ENCODE results near the gene NPTN.

NPTN gene

DNA sequence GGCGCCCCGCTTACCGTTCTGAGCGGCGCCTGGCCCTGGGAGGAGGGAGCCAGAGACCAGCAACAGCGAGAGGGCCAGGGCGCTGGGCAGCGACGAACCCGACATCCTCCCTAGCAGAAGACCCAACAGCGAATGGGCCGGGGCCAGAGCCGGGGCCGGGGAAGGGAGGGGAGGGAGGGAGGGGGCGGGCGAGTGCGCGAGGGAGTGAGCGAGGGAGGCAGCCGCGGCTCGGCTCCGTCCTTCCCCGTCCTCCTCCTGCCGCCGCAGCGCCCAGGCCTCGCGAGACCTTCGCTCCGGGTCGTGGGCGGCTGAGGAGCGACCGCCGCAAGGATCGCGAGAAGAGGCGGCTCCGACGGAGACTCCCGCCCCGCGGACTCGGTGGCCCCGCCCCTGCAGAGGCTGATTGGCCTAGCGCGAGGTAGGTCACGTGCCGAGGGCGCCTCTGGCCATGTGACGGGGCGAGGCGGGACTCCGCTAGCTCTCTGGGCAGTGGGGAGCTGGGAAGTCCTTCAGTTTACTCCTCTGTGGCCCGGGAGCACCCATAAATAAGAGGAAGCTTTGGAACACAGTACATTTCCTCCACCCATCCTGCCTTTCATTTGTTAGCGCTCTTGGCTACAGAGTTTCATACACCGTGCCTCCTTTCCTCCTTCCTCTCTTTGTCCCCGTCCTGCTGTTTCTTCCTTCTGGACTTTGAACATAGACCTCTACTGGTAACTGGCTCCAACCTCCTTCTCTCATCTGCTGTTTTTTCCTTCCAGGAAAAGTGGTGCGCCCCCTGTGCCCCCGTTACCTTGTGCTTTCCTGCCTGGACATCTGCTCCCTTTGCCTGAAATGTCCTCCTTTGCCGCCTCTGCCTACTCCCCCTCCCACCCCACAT, at the start of gene NPTN:
TSS of gene NPTN (minus strand) at position 279 of the 880 bp plus-strand sequence. CDS start at position 105, 174 bp downstream.
- peak; percentile 100 for DNase-seq

DNA sequence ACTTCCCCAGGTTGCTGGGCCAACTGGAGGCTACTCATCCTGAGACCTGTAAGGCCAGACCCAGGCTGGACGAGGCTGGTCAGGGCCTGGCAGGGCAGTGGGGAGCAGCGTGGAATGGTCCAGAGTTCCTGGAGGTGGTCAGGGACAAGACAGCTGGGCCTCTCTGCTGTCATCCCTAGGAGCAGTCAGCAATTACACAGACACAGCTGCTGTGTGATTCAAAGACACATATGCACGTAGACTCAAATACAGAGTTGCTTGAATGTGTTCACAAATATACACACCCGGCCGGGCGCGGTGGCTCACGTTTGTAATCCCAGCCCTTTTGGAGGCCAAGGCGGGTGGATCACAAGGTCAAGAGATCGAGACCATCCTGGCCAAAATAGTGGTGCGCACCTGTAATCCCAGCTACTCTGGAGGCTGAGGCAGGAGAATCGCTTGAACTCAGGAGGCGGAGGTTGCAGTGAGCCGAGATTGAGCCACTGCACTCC, 49.5 kb upstream of the NPTN start:
- DNase-seq: no peak

DNA sequence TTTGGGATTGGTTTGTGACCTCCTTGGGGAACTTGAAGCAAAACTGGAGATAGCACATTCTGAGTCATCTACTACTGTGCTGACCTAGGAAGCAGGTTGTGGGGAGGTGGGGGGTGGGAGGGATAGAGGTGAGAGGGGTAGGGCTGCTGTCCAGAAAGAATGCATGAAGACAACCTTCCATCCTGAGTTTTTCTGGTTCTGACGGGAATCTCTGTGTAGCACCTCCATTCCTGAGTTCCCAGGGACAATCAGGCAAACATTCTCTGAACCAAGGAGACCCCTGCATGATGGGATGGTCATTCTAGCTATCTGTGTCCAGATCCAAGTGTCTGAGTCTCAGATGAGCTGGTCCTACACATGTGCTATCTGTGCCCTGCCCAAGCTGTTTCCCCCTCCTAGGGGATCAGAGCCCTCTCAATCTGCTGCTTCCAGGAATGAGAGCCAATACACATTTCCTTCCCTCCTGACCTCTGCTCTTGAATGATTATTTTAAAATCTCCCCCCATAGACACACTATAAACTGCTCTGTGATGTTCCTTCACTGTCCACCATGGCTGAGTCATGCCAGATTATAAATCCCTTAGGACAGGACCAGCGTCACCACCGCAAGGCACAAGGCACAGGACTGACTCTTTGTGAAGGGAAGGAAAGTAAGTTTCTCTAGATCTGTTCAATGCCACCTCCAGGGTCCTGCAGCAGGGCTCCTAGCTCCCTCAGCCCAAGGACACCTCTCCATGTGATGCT, 48.8 kb upstream of the NPTN start:
- no peak for DNase-seq

DNA sequence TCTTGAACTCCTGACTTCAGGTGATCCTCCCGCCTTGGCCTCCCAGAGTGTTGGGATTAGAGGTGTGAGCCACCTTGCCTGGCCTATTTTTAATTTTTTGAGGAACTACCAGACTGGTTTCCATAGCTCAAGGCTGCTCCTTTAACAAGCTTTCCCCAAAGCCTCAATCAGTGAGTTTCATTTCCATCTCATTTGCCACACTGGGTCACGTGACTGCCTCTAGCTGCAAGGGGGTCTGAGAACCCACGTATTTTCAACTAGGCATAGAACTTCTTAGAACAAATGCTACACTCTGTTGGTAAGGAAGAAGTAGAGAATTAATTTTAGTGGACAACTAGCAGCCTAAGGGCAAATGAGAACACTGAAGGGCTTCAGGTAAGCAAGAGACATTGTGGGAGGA, 47.9 kb upstream of the NPTN start:
- no peak for DNase-seq

DNA sequence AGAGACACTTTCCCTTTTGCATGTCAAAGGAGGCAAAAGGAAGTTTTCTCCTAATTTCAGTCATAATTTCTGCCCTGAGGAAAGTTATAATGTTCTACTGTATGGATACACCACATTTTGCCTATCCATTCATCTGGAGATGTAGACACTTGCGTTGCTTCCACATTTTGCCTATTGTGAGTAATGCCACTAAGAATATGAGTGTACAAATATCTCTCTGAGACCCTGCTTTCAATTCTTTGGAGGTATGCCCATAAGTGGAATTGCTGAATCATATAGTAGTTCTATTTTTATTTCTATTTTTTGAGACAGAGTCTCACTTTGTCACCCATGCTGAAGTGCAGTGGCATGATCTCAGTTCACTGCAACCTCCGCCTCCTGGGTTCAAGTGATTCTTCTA, 47.4 kb upstream of the NPTN start:
- no peak for DNase-seq

DNA sequence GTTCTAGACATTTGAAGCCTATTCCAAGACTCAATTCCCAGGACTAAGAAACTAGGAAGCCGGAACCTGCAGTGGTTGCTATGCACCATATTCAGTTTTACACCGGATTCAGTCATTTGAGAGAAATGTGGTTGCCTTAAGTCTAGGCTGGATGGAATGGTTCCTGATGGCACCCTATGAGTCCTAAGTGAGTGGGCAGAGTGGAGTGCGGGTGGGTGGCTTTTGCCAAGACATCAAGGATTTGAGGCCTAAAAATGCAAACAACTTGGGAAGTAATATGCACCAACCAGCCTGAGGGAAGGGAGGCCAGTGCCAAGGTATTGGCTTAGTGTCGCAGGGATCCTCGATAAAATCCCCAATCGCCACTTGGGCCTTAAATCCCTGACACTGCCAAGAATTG, 46.8 kb upstream of the NPTN start:
- no peak for DNase-seq

DNA sequence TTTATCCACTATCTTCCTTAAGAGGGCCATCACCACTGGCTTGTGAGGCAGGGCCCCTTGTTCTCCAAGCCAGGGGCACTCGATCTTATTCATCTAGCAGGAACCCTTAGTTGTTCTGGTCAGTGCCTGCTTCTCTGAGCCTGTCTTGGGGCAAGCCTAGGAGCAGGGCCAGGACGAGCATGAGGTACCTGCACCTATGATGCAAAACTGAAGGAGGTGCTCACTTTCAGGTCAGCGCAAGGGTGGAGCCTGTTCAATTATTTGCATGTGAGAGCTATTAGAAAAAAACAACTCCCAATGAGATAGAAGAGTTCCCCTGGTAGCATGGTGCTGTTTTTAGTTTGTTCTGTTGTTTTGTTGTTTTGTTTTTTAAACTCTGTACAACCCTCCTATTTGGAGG, 46.0 kb upstream of the NPTN start:
- no peak for DNase-seq

DNA sequence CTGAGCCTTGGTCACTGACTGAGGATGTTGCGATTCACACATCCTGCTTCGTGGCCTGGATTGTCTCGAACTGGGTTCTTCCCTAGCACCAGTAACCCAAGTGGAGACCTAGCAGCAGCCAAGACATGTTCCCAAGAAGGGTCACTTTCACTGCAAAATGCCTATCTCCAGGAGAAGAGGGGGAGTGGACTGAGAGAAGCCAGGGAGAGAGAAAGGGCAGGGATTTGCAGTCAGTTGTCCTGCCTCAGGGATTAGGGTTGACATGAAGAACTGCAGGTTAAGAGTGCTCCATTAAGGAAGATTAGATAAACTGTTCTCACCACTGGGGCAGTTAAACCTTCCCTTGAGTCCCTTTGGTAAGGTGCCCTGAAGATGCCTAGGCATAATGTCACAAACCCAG, 45.3 kb upstream of the NPTN start:
- DNase-seq: no peak

DNA sequence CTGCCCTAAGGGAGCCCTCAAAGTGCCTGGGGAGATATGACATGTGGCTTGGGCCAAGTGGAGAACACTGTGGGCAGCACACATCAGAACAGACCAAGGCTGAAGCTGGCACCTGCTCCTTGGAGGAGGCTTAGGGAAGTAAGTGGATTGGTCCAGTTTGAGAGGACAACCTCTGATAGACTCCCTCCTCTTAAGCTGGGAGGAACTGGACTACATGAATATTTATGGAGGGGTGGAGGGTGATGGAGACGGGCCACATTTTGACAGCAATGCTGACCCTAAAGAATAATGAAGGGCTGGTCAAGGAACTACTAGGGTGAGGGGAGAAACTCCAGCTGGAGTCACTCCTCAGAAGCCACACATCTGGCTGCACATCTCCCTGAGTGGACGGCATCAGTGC, 44.5 kb upstream of the NPTN start:
- no peak for DNase-seq

DNA sequence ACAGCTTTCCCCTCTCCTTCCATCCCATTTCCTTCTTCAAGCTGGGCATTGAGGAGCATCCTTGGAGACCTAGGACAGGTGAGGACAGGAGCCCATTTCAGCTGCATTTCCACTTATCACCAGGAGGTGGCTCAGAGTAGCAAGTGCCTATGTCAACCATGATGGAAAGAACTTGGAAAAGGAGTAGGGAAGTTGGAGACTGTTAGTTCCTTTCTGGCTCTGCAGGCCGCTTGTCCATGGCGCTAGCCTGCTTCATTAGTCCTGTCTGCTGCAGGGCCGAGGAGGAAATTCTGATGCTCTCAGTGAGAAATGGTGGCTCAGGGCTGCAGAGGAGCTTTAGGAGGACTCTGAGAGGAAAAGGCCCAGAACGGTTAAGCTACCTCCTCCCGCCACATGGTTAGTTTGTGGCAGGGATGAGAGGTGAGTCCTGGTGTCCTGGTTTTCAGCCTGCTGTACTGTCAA, 44.0 kb upstream of the NPTN start:
- peak; percentile 76 for DNase-seq

DNA sequence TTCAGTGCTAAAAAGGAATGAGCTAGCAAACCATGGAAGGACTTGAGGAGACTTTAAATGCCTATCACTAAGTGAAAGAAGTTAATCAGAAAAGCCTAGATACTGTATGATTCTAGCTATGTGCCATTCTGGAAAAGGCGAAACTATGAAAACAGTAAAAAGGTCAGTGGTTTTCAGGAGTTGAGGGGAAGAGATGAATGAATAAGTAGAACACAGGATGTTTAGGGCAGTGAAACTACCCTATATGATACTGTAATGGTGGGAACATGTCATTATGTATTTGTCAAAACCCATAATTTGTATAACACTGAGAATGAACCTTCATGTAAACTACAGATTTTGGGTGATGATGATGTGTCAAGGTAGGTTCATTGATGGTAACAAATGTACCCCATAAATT, 41.4 kb upstream of the NPTN start:
- DNase-seq: no peak

DNA sequence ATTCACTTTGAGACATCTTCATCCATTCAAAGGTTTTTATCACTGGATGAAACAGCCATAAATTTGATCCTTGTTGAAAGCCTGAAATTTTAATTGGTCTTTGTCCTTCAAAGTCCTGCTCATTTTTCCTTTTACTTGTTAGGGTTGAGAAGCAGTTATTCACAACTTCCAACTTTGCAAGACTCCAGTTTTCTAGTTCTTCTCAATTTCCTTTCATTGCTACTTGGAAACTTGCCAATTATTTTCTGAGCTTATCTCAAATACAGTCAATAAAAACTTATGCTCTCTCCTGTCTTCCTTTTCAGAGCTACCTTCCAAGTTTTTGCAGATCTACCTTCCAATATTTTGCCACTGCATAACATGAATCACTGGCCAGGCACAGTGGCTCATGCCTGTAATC, 27.3 kb upstream of the NPTN start:
- no peak for DNase-seq

DNA sequence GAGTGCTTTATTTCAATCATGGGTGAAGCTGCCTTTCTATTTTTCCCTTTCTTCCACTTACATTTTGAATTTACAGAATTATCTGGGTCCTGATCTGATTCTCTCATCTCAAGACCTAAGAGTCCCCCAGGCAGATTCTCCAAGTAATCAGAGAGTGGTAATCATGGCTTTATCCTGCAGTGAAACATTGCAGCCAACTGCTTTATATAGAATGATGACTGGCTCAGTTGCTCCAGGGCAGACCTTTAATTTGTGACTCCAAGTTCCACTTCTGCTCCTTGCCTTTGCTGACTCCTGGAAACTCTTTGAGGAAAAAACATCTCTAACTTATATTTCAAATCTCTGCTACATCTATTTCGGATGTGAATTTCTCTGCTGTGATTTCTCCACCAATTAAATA, 25.5 kb upstream of the NPTN start:
- no peak for DNase-seq

DNA sequence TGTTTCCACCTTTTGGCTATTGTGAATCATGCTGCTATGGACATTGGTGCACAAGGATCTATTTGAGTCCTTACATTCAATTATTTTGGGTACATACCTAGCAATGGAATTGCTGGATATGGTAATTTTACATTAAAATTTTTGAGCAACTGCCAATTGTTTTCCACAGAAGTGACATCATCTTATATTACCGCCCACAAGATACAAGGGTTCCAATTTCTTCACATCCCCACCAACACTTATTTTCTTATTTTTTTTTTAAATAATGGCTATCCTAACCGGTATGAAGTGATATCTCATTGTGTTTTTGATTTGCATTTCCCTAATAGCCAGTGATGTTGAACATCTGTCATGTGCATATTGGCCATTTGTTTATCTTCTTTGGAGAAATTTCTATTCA, 22.5 kb upstream of the NPTN start:
- no peak for DNase-seq

DNA sequence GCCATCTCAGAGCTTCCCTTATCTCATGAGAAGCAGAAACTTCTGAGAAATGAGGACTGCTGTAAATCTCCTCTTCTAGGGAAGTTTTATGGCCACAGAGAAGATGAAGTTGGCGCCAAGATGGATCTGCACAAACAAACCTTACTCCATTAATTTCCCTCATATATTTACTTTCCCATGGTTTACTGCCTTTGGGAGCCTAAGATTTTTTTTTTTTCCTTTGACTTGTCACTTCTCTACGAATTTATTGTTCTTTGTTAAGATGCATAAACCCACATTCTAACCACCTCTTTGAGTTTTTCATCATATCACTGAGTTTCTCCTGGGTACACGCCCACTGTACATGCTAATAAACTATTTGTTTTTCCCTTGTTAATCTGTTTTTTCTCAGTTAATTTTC, 21.5 kb upstream of the NPTN start:
- DNase-seq: no peak

DNA sequence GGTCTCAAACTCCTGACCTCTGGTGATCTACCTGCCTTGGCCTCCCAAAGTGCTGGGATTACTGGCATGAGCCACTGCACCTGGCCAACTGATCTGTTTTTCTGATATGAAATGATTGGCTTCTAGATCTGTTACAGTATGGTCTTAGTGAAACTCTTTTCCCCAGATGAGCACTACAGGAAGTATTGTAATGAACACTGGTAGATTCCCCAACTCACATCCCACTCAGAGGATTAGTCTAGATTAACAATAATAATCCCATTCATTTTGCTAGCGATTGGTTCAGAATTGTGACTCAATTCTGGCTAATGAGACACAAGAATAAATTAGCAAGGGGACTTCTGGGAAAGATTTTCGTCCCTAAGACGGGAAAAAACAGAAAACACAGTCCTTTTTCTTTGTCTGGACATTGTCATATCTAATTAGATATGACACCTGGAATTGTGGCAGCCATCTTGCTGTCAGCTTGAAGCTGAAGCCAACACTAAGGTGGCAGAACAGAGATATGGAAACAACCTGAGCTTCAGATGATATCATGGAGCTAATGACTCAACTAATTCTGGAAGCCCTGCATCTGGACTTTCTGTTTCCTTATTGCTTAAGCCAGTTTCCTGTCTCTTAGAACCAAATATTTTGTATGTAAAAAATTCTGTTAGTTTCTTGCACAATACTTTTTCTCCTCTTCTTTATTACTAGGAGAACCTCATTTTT, 17.4 kb upstream of the NPTN start:
- DNase-seq: no peak

DNA sequence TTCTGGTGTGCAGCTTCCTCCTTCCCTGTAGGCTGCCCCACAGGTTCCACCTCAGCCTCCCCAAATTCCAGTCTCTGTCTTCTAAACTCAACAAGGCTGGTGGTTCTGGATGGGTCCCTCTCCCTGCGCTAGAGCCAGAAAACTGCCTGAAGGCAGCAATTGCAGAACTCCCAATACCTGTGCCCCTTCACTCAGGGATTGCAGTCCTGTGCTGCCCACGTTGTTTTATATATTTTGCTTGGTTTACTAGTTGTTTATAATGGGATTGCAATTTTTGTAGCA, 14.8 kb upstream of the NPTN start:
- no peak for DNase-seq

DNA sequence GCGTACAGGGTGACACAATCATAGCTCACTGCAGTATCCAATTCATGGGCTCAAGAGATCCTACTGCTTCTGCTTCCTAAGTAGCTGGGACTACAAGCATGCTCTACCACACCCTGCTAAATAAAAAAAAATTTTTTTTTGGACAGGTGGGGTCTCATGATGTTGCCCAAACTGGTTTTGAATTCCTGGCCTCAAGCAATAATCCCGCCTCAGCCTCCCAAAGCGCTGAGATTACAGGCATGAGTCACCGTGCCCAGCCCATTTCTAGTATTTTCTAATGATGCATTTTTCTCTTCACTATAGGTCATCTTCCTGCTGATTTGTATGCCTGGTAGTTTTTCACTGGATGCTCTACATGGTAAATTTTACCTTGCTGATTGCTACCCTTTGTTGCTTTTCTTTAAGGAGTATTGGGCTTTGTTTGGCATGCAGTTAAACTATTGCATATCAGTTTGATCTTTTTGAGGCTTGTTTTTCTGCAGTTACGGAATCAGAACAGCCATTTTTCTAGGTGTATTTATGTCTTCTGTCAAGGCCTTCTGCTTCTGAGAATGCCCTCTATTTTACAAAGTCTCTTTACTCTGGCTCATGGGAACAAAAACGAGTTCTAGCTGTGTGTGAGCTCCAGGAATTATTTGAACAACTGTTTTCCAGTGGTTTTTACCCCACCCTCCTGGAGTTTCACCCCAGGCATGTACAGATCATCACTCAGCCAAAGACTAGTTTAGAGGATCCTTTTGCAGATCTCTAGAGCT, 14.2 kb upstream of the NPTN start:
- no peak for DNase-seq

DNA sequence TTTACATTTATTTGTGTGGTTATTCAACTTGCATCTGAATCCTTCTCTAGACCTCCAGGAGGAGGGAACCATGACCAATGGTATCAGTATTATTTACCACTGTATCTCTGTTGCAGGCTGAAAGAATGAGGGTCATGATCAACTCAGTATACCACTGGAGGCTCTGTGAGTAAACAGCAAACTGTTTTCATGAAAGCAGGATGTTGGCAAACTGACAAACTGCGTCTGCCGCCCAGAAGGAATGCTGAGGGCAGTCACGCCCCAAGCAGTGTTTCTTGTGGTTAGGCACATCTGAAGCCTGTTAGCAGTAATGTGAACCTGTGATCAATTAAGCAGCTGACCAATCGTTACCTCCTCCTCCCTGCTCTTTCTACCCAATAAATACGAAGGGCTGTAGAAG, 6.3 kb upstream of the NPTN start:
- DNase-seq: peak; percentile 21

DNA sequence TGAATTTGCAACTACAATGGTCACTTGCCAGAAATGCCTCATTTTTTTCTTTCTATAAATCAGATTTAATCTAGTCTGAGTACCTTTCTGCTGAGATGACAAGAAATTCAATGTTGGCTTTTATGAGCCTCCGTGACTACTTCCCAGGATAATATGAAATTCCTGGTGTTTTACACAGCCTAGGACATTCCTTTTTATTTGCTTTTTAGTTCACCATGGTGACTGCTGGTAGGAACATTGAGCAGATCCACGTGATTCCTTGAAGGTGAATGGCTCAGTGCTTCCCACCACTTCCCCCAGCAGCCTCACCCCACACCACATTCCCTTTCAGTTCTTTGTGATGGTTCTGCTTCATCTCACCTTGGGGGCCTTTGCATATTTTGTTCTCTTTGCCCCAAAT, 4.3 kb upstream of the NPTN start:
- no peak for DNase-seq

DNA sequence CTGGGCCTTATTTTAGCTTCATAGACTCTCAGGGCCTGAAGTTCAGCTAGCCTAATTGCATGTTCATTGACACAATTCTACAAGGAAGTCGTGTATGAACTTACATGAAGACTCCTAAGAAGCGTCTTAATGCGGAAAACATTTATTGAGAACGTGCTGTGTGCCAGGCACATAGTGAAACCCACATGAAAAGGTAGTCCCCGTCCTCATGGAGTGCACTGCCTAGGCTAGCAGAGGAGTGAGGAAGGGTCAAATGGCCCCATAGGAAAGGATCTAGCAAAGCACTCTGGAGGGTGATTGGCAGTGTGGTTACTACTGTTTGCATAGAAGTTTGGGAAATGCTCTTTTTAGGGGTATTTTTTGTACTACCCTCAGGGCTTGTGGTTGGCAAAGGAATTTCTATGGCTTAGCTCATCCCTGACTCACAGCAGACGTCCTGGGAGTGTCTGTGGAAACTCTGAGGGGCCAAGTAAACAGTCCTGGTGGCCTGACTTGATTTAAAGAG, 854 bp upstream of the NPTN start:
- no peak for DNase-seq

DNA sequence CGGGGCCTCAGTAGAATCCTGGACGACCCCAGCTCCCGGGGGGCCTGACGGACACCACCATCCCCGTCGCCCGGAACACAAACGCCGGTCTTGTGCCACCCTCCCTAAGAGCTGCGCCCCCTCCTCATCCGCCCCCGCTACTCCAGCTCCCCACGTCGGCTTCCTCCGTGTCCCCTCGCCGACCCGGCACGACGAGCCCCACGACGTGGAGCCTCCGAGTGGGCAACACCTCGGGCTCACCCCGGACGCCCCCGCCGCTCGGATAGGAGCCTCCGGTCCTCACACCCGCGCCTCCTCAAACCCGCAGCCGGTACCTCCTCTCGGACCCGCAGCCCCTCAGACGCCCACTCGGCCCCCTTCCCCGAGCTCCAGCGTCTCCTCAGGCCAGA, 525 bp downstream of the NPTN start:
- peak; percentile 36 for DNase-seq
